ENCODE data around the gene NOC3L.
"Not testable (repeated sequence)": the region's sequence is repeated elsewhere in the genome, so short reads cannot be mapped to it uniquely, and the experiment has no call there.

DNA sequence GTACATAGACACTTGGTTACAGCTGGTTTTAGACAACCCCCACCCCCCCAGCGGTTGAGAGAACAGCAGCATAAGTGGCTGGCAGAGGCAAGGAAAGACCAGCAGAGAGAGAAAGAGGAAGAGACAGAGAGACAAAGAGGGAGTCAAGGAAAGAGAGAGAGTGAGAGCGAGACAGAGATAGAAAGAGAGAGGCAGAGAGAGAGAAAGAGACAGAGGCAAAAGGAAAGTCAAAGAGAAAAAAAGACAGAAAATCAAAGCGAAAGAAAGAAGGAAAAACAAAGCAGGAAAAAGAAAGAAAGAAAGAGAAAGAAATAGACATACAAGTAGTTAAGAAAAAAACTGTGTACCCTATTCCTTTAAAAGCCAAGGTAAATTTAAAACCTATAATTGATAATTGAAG lies 23.0 kb upstream of the NOC3L start:
- TF ChIP-seq, protein P1, sequence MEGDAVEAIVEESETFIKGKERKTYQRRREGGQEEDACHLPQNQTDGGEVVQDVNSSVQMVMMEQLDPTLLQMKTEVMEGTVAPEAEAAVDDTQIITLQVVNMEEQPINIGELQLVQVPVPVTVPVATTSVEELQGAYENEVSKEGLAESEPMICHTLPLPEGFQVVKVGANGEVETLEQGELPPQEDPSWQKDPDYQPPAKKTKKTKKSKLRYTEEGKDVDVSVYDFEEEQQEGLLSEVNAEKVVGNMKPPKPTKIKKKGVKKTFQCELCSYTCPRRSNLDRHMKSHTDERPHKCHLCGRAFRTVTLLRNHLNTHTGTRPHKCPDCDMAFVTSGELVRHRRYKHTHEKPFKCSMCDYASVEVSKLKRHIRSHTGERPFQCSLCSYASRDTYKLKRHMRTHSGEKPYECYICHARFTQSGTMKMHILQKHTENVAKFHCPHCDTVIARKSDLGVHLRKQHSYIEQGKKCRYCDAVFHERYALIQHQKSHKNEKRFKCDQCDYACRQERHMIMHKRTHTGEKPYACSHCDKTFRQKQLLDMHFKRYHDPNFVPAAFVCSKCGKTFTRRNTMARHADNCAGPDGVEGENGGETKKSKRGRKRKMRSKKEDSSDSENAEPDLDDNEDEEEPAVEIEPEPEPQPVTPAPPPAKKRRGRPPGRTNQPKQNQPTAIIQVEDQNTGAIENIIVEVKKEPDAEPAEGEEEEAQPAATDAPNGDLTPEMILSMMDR (IDR thresholded peaks at IDR 0.05; ENCODE audit: low read depth, low read length, missing input control): not testable (repeated sequence)
- TF ChIP-seq RAD21 (IDR thresholded peaks at IDR 0.05); TAF1 (conservative IDR thresholded peaks at IDR 0.05); GABPA (IDR thresholded peaks at IDR 0.05 in 1 of 2, conservative IDR thresholded peaks at IDR 0.05 in 1 of 2); JUND (IDR thresholded peaks at IDR 0.05); YY1 (IDR thresholded peaks at IDR 0.05); RXRA (IDR thresholded peaks at IDR 0.05); EGR1 (IDR thresholded peaks at IDR 0.05; ENCODE audit: low read depth in 2 of 2); NR2F2 (IDR thresholded peaks at IDR 0.05); SP1 (IDR thresholded peaks at IDR 0.05): not testable (repeated sequence)
- TF ChIP-seq, protein P2, sequence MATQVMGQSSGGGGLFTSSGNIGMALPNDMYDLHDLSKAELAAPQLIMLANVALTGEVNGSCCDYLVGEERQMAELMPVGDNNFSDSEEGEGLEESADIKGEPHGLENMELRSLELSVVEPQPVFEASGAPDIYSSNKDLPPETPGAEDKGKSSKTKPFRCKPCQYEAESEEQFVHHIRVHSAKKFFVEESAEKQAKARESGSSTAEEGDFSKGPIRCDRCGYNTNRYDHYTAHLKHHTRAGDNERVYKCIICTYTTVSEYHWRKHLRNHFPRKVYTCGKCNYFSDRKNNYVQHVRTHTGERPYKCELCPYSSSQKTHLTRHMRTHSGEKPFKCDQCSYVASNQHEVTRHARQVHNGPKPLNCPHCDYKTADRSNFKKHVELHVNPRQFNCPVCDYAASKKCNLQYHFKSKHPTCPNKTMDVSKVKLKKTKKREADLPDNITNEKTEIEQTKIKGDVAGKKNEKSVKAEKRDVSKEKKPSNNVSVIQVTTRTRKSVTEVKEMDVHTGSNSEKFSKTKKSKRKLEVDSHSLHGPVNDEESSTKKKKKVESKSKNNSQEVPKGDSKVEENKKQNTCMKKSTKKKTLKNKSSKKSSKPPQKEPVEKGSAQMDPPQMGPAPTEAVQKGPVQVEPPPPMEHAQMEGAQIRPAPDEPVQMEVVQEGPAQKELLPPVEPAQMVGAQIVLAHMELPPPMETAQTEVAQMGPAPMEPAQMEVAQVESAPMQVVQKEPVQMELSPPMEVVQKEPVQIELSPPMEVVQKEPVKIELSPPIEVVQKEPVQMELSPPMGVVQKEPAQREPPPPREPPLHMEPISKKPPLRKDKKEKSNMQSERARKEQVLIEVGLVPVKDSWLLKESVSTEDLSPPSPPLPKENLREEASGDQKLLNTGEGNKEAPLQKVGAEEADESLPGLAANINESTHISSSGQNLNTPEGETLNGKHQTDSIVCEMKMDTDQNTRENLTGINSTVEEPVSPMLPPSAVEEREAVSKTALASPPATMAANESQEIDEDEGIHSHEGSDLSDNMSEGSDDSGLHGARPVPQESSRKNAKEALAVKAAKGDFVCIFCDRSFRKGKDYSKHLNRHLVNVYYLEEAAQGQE (IDR thresholded peaks at IDR 0.05): not testable (repeated sequence)
- TF ChIP-seq, protein P3, sequence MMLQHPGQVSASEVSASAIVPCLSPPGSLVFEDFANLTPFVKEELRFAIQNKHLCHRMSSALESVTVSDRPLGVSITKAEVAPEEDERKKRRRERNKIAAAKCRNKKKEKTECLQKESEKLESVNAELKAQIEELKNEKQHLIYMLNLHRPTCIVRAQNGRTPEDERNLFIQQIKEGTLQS (IDR thresholded peaks at IDR 0.05): not testable (repeated sequence)
- TF ChIP-seq, protein P4, sequence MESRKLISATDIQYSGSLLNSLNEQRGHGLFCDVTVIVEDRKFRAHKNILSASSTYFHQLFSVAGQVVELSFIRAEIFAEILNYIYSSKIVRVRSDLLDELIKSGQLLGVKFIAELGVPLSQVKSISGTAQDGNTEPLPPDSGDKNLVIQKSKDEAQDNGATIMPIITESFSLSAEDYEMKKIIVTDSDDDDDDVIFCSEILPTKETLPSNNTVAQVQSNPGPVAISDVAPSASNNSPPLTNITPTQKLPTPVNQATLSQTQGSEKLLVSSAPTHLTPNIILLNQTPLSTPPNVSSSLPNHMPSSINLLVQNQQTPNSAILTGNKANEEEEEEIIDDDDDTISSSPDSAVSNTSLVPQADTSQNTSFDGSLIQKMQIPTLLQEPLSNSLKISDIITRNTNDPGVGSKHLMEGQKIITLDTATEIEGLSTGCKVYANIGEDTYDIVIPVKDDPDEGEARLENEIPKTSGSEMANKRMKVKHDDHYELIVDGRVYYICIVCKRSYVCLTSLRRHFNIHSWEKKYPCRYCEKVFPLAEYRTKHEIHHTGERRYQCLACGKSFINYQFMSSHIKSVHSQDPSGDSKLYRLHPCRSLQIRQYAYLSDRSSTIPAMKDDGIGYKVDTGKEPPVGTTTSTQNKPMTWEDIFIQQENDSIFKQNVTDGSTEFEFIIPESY (IDR thresholded peaks at IDR 0.05): not testable (repeated sequence)
- TF ChIP-seq, protein P5, sequence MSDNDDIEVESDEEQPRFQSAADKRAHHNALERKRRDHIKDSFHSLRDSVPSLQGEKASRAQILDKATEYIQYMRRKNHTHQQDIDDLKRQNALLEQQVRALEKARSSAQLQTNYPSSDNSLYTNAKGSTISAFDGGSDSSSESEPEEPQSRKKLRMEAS (IDR thresholded peaks at IDR 0.05): not testable (repeated sequence)

All from liver (tissue), 3 donors.